D721Med (cell line): Measurements from ENCODE around the gene FOXE1.
A peak's percentile ranks its signal among the peaks of the same experiment; 100 is the strongest.

Source experiments
- DNase-seq: peaks from one replicate; pipeline ENCODE4 v3.0.0; 2011; ENCODE audit warnings: low spot score; ENCODE audit not compliant: insufficient read length
- FAIRE-seq: peaks from 2 replicates; lab custom pipeline; 2011; peaks lifted over from hg19 to GRCh38; lab: Jason Lieb, UNC
- CTCF ChIP-seq: IDR thresholded peaks from 2 replicates; pipeline ENCODE4 v1.5.1; 2012; ENCODE audit warnings: mild to moderate bottlenecking, control low read depth; ENCODE audit not compliant: insufficient read depth; ENCODE audit errors: missing control alignments

Gene FOXE1

GRCh38 chr9:97875111-97875510 is 22.1 kb downstream of the FOXE1 start:
- FAIRE-seq = no peak
- TF ChIP-seq CTCF = no peak
- no peak for DNase-seq

GRCh38 chr9:97876061-97876460 is 23.0 kb downstream of the FOXE1 start:
- FAIRE-seq = no peak
- DNase-seq = no peak
- TF ChIP-seq CTCF = no peak

DNA sequence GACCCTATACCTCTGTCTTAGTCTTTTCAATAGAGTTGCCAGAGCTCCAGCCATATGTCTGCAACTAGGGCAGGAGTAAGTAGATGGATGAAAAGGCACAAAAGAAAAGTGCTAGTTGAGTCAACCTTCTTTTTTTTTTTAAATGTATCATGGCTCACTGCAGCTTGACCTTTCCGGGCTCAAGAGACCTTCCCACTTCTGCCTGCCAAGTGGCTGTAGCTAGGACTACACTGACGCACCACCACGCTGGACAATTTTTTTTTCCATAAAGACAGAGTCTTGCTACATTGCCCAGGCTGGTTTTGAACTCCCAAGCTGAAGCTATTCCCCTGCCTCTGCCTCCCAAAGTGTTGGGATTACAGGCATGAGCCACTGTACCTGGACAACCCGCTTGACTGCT is 27.3 kb downstream of the FOXE1 start:
- no peak for TF ChIP-seq CTCF
- DNase-seq (no peak), FAIRE-seq (no peak)

DNA sequence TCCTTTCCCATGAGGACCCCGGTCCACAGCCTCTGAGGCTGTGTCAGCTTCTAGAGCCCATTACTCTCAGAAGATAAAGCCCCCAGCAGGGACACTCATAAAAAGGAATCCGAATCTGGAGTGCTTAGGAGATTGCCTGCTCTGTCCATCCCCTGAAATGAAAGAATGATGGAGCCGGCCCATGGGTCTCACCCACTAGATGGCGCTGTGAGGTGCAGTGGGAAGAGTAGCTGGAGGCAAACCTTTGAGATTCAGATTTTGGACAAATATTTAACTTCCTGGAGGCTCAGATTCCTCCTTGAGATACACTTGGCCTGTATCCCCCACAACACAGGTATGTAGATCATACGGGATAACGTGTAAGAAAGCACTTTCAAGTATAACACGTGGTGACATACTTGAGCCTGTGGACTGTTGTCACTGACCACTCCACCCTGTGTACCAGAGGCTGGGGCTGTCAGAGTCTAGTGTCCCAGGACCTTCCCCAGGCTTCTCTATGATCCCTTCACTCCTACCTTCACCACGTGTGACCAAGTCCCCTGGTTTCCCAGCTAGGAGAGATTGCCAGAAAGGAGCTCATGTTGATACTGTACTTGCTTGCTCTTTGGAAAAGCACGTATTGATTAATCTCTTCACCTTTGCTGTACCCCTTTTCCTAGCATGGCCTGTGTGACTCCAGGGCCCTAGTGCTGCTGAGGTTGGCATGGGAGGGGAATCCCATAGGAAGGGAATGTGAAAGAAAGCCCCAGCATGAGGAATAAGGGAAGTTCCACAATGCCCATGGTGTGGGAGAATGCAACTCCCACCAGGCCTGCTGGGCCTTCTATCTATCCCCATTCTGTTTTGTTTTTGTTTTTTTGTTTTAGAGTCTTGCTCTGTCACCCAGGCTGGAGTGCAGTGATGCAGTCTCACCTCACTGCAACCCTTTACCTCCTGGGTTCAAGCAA is 37.2 kb downstream of the FOXE1 start:
- FAIRE-seq (no peak), DNase-seq (no peak)
- TF ChIP-seq CTCF = peak; percentile 52

GRCh38 chr9:97891736-97892135 is 38.7 kb downstream of the FOXE1 start:
- DNase-seq (no peak), FAIRE-seq (no peak)
- no peak for TF ChIP-seq CTCF

DNA sequence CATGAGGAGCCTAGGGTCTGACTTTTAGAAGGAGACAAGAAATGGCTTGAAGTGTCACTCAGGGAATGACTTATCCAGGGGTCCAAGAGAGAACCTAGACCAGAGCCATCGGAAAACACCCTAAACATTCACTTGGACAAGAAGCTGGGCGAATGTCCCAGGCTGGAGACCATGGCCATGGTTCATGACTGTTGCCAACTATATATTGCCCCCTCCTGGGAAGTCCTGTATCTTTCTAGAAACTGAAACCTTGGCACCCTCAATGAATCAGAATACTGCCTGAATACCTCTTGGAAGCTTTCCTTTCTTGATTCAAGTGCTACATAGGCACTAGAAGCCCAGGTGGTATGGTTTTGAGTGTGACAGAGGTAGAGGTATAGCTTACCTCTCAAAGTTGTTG is 39.4 kb downstream of the FOXE1 start:
- DNase-seq = no peak
- no peak for FAIRE-seq
- no peak for TF ChIP-seq CTCF

GRCh38 chr9:97895211-97895610 is 42.2 kb downstream of the FOXE1 start:
- DNase-seq = no peak
- FAIRE-seq = no peak
- no peak for TF ChIP-seq CTCF
